Measurements from ENCODE around the gene PTP4A2.

The PTP4A2 gene

GRCh38 chr1:31883357-31883942, 54.7 kb downstream of the PTP4A2 start:
- no peak for FAIRE-seq

- FAIRE-seq = no peak
These were observed 56.5 kb downstream of the PTP4A2 start for GRCh38 chr1:31881688-31882000.

GRCh38 chr1:31880957-31881687, 57.0 kb downstream of the PTP4A2 start:
- FAIRE-seq = no peak

DNA sequence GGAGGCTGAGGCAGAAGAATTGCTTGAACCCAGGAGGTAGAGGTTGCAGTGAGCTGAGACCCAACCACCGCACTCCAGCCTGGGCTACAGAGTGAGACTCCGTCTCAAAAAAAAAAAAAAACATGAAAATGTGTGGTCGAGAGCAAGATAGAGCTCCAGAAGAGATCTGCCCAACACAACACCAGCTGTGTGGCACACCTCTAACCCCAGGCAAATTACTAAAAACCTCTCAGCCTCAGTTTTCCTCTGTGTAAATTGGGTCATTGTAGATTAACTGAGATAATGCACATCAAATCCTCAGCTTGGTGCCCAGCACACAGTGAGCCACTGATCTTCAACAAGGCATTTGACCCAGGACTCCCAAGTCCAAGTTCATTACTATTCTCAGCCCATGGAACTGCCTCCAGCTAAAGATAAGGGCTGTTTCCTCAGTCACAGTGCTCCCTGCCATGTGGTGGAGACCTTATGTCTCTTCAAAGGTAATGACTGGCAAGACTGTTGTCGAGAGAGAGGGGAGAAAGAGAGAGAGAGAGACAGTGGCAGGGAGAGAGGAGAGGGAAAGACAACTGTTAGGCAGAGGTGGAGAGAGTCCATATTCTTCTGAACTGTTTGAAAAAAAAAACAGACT, 58.1 kb downstream of the PTP4A2 start:
- no peak for FAIRE-seq

GRCh38 chr1:31878058-31878457, 60.1 kb downstream of the PTP4A2 start:
- FAIRE-seq = no peak

GRCh38 chr1:31877544-31877943, 60.6 kb downstream of the PTP4A2 start:
- FAIRE-seq = no peak

DNA sequence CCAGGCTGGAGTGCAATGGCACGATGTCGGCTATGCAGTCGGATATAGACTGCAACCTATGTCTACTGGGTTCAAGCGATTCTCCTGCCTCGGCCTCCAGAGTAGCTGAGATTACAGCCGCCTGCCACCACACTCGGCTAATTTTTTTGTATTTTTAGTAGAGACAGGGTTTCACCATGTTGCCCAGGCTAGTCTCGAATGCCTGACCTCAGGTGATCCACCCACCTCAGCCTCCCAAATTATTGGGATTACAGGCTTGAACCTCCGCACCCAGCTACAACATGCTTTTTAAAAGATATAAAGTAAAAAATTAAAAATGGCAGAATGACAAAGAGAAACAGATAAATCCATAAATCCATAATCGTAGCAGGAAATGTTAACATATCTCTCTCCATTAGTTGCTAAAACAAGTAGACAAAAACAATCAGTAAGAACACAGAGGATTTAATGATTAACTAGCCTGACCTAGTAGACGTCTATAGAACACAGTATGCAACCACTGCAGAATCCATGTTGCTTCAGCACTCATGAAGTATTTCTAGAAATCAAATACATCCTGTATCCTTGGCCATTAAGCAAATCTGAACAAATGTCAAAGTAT, 62.4 kb downstream of the PTP4A2 start:
- no peak for FAIRE-seq

DNA sequence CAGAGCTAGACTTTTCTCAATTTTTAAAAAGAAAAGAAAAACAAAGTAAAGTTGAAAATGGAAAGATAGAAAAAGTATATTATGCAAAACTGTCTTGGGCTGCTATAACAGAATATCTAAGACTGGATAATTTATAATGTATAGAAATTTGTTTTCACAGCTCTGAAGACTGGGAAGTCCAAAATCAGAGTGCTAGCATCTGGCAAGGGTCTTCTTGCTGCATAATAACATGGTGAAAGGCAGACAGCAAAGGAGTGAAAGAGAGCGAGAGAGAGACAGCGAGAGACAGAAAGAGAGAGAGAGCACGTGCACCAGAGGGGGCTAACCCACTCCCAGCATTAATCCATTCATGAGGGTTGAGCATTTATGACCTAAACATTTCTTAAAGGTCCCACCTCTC, 63.2 kb downstream of the PTP4A2 start:
- no peak for FAIRE-seq

DNA sequence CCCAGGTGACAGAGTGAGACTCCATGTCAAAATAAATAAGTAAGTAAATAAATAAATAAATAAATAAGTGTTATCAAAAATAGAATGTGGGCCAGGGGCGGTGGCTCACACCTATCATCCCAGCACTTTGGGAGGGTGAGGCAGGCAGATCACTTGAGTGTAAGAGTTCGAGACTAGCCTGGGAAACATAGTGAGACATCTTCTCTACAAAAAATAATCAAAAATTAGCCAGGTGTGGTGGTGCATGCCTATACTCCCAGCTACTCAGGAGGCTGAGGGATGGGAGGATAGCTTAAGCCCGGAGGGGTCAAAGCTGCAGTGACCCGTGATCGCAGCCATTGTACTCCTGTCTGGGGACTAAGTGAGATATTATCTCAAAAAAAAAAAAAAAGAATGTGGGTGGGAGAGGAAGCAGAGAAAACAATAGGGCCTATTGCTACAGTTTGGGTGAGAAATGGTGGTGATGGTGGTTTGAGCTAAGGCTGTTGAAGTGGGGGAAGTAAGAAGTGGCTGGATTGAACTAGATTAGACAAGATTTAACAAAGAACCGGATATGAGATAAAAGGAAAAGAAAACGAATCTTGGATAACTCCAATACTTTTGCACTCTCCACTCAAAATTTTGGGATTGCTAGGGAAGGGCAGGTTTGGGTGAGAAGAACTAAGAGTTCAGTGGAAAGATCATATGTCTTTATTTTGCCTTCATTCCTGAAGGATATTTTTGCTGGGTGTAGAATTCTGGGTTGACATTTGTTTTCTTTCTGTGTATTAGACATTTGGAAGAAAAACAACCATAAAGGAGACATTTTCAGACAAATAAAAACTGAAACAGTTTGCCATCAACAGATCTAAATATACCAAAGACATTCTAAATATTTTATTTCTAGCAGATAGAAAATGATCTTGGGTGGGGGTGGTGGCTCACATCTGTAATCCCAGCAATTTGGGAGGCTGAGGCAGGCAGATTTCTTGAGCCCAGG, 65.2 kb downstream of the PTP4A2 start:
- FAIRE-seq = no peak

GRCh38 chr1:31871703-31872102, 66.5 kb downstream of the PTP4A2 start:
- no peak for FAIRE-seq

GRCh38 chr1:31870086-31870736, 68.0 kb downstream of the PTP4A2 start:
- no peak for FAIRE-seq

DNA sequence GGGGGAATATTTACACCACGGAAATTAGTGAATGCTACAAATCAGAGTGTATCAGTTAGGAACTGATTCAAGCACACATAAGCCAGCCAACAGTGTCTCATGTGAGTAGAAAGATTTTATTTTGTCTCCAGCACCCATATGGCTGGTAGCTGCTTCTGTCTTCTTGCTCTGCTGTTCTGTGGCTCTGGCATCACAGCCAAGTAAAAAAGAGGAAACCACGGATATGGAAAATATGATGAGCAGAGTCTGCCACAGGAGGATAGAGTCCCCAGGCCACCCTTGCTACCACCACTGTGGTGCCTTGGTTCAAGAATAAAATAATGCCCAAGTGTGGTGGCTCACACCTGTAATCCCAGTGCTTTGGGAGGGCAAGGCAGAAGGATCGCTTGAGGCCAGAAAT, 68.7 kb downstream of the PTP4A2 start:
- FAIRE-seq = no peak

DNA sequence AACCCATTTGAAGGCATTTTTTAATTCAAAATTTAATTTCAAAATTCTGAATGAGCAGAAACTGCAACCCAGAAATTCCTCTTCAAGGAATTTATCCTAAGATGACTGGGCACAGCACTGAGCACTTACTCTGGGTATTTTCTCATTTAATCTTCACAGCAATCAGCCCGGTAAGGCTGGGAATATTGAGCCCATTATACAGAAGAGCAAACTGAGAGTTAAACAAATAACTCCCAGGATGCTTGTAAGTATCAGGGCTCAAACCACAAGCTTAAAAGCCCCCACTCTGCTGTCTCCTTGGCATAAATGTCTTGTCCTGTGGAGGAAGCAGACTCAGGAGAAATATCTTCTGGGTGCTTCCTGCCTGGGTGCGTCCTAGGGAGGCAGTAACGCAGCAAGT, 69.3 kb downstream of the PTP4A2 start:
- no peak for FAIRE-seq

DNA sequence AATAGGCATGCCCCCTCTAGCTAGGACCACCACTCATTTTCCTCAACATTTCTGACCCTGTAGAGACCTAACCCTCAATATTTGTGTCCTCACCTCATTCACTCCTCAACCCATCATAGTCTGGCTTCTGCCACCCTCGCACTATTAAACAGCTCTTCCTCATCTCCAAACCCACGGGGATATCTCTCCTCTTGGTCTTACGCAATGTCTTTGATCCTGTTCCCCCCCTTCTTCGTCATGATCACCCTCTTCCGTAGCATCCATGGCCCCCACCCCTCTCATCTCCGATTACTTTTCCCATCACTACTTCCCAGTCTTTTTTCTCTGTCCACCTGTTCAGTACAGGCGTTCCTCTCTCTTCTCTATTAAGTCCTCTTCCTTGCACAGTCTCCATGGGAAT, 70.6 kb downstream of the PTP4A2 start:
- no peak for FAIRE-seq

DNA sequence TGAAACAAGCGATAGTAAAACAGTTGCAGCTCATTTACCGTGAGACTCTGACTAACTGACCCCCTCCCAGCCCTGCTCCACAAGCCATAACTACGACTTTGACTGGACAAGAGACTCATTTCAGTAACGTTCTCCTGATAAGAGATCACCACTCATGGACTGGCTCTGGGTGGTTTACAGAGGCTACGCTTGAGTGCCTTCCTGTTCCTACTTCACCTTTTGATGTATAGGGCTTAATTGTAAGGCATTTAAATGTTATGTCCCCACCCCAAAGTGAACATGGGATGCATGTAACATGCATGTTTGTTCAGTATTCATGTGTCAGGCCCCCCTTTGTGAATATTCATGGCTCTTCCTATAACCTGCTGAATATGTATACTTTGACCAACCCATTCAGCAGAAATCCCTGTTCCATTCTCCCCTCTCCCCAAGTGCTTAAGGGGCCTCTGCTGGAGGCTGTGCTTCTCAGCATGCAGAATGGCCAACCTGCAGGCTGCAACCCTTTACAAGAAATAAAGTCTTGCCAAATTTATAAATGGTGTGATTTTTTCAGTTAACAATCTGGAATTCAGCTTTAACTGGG, 71.6 kb downstream of the PTP4A2 start:
- FAIRE-seq = no peak

DNA sequence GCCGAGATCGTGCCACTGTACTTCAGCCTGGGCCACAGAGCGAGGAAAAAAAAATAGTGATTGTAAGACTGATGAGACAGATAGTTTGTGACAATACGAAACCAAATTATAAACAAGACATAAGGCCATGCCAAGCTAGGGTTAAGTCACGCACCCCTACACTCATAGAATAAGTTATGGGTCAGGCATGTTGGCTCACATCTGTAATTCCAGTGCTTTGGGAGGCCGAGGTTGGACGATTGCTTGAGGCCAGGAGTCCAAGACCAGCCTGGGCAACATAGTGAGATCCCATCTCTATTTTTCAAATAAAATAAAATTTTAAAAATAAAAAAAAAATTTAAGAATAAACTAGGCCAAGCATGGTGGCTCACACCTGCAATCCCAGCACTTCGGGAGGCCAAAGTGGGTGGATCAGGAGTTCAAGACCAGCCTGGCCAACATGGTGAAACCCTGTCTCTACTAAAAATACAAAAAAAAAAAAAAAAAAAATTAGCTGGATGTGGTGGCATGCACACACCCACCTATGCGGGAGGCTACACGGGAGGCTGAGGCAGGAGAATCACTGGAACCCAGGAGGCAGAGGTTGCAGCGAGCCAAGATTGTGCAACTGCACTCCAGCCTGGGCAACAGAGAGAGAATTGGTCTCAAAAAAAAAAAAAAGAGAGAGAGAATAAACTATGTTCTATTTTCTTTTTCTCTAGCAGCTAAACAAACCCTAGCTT, 72.3 kb downstream of the PTP4A2 start:
- no peak for FAIRE-seq

DNA sequence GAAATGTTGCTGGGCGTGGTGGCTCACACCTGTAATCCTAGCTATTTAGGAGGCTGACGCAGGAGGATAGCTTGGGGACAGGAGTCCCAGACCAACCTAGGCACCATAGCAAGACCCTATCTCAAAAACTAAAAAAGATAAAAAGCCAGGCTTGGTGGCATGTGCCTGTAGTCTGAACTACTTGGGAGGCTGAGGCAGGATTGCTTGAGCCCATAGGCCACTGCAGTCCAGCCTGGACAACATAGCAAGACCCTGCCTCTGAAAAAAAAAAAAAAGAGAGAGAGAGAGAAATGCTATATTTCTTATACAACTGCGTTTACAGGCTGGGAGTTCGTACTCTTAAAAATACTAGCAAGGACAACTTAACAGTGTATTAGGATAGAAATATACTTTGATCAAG, 76.1 kb downstream of the PTP4A2 start:
- no peak for FAIRE-seq

DNA sequence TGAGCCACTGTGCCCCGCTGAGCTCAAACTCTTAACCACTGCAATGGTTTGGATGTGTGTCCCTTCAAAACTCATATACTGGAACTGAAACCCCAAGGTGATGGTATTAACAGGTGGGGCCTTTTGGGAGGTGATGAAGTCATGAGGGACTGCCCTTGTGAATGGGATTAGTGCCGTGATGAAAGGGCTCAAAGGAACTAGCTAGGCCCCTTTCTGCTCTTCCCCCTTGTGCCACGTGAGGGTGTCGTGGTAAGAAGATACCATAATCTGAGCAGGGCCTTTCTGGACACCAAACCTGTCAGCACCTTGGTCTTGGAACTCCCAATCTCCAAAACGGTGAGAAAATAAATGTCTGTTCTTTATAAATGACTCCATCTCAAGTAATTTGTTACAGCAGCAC, 76.8 kb downstream of the PTP4A2 start:
- no peak for FAIRE-seq

DNA sequence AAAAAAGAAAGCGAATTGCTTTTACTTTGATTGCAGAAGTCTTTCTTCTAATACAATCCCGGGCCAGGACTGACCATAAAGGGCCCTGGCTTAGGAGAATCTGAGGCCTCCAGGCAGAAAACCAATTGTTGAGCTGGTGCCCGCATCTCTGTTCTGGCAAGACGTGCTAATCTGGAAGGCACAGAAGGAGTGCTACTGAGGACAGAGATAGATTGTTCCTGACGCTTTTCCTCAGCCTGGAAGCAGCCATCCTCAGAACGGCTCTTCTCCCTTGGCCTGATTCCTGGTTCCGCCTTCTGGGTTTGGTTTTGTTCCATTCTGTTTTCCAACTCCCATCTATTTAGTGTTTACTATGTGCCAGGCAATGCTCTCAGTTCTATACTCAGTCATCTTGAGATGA, 77.6 kb downstream of the PTP4A2 start:
- no peak for FAIRE-seq

DNA sequence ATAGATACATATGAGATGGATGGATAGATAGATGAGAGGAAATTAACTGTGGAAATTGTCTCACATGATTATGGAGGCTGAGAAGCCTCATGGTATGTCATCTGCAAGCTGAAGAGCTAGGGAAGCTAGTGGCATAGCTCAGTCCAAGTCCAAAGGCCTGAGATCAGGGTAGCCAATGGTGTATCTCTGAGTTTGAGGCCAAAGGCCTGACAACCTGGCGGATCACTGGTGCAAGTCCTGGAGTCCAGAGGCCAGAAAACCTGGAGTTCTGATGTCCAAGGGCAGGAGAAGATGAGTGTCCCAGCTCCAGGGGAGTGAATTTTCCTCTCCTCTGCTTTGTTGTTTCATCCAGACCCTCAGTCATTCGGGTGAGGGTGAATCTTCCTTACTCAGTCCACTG, 78.4 kb downstream of the PTP4A2 start:
- FAIRE-seq = no peak

DNA sequence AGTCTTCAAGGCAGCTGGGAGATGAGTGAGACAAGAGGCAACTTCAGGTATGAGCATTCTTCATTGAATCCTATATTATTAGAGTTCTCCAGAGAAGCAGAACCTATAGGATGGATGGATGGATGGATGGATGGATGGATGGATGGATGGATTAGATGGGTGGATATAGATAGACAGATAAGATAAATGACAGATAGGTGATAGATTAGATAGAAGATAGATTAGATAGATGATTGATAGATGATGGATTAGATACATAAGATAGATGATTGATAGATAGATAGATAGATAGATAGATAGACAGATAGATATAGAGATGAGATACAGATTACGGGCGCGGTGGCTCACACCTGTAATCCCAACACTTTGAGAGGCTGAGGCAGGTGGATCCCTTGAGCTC, 79.1 kb downstream of the PTP4A2 start:
- FAIRE-seq = no peak
